Spleen (tissue), 11 donors: ENCODE measurements around the gene SEMG2. TPM values are rescaled to one million over a fixed set of nuclear protein-coding genes. Genes with fewer than 3 reads are reported as not detected.

Experiments
- DNase-seq: peaks from one replicate; pipeline ENCODE4 v3.0.0-alpha.2; 2020
- H3K27ac ChIP-seq, 8 donors: fragments of 200-600 bp; sonication (generic) in 7 of 8; 1 replicate in 4 of 8; 2 replicates in 4 of 8; pipeline versions ENCODE4 v1.5.0 to v1.8.0; 2016 to 2021; ENCODE audit warnings: inconsistent platforms in 4 of 8, mild to moderate bottlenecking in 4 of 8, moderate library complexity in 1 of 8
- H3K27me3 ChIP-seq, 7 donors: fragments of 200-600 bp; sonication (generic) in 6 of 7; replicated peaks in 1 of 7; 1 replicate in 4 of 7; 2 replicates in 3 of 7; pipeline versions ENCODE4 v1.5.0 to v1.8.0; 2016 to 2021; ENCODE audit warnings: inconsistent platforms in 3 of 7, mild to moderate bottlenecking in 1 of 7
- H3K36me3 ChIP-seq, 6 donors: fragments of 200-600 bp; sonication (generic) in 5 of 6; 1 replicate in 4 of 6; 2 replicates in 2 of 6; pipeline versions ENCODE4 v1.5.0 to v1.8.0; 2016 to 2021; ENCODE audit warnings: inconsistent platforms in 2 of 6
- H3K4me1 ChIP-seq, 6 donors: fragments of 200-600 bp; sonication (generic) in 5 of 6; 1 replicate in 3 of 6; 2 replicates in 3 of 6; pipeline versions ENCODE4 v1.5.0 to v1.8.0; 2016 to 2021; ENCODE audit warnings: inconsistent platforms in 3 of 6
- H3K4me3 ChIP-seq, 8 donors: fragments of 200-600 bp; sonication (generic) in 7 of 8; 1 replicate in 4 of 8; 2 replicates in 4 of 8; pipeline versions ENCODE4 v1.5.0 to v1.8.0; 2016 to 2021; ENCODE audit warnings: inconsistent platforms in 4 of 8, mild to moderate bottlenecking in 4 of 8, moderate library complexity in 2 of 8
- H3K9me3 ChIP-seq, 8 donors: fragments of 200-600 bp; sonication (generic) in 7 of 8; 1 replicate in 4 of 8; 2 replicates in 4 of 8; pipeline versions ENCODE4 v1.5.0 to v1.8.0; 2016 to 2021; ENCODE audit warnings: inconsistent platforms in 4 of 8
- POLR2A ChIP-seq, 3 donors: fragments of 450-650 bp; IDR thresholded peaks; one replicate each; pipeline ENCODE4 v1.5.1; 2017; ENCODE audit warnings: antibody characterized with exemption in 3 of 3, mild to moderate bottlenecking in 1 of 3
- POLR2AphosphoS5 ChIP-seq, 3 donors: sonication (generic); formaldehyde crosslinking; IDR thresholded peaks; one replicate each; pipeline ENCODE4 v1.5.1; 2017; ENCODE audit warnings: antibody characterized with exemption in 3 of 3
- WGBS, 5 donors: extraction: QIAGEN DNeasy Blood & Tissue Kit in 3 of 5; methylation state at CpG; one replicate each; pipeline versions ENCODE4 v1.1.5 to v1.1.7; 2013 to 2018; 5-methylcytosine and 5-hydroxymethylcytosine counted together
- intact Hi-C: fragments of 100-400 bp; cut with DNase I; formaldehyde crosslinking; loops from one replicate; pipeline ENCODE4 v1.15.0; 2023; ENCODE audit warnings: low total_unique reads
- polyA plus RNA-seq, 3 donors: library from polyadenylated mRNA; stranded (reverse); fragments of 200-250 nt; gene quantifications; one replicate each; pipeline ENCODE4 v1.2.1, GENCODE V29; 2013
- total RNA-seq, 7 donors: library from RNA; depleted of rRNA in 3 of 7; stranded (reverse); fragments of >200 nt in 3 of 7; fragmentation: NEBNext Ultra II Directional in 4 of 7; extraction: Animal tissue kit (Norgen Biotek cat#: 25700) in 4 of 7; gene quantifications; one replicate each; pipeline versions ENCODE4 v1.1.0 to v1.2.1, GENCODE V29; 2016 to 2021
- TF ChIP-seq, protein P1 (sequence below), 11 experiments: fragments of 200-600 bp in 7 of 11; fragments of 450-650 bp in 4 of 11; sonication (generic) in 4 of 11; IDR thresholded peaks in 8 of 11; conservative IDR thresholded peaks in 3 of 11; 1 replicate in 7 of 11; 2 replicates in 4 of 11; pipeline versions ENCODE4 v1.4.0 to v1.8.0; 2016 to 2021; ENCODE audit warnings: antibody characterized with exemption in 11 of 11, inconsistent platforms in 4 of 11, mild to moderate bottlenecking in 1 of 11
- donor health status: healthy with polysubstance abuse.
- donor health status: DM: no; HTN: no; CAD: no; lungs with moderate emphysema.
- donor health status: DM: no; HTN: no; CAD: no.
- donor health status: Bipolar disorder and iron deficiency.
- donor health status: healthy.
- donor health status: DM: no; HTN: no; CAD: no.
- donor health status: DM: yes; HTN: yes; CAD: no.

SEMG2 gene
- total and polyA plus RNA-seq, 10 donors: not detected

DNA sequence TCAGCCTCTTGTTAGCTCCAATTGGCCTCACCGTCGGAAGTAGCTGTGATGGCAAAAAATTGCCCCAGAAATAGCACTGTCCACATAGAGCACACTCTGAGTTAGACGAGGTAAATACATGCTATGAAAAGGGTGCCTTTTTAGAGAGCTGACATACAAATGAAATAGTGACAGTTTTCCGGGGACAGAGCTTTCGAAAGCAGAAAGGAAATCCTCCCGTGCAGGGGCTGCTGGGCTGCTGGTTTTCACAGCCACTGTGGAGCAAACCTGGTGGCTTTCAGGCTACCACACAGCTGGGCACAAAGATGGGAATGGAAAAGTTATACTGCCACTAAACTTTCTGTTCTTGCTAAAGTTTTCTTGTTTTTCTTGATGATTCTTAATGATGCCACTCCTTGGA is 24.9 kb downstream of the SEMG2 start:
- H3K4me3 ChIP-seq: no peak overlapping the region
- DNase-seq: no peak
- peak overlapping the region in 2 of 8 donors; percentile 2 to 10 for H3K27ac ChIP-seq
- TF ChIP-seq POLR2AphosphoS5 (IDR thresholded peaks at IDR 0.05): no peak
- TF ChIP-seq, protein P1, sequence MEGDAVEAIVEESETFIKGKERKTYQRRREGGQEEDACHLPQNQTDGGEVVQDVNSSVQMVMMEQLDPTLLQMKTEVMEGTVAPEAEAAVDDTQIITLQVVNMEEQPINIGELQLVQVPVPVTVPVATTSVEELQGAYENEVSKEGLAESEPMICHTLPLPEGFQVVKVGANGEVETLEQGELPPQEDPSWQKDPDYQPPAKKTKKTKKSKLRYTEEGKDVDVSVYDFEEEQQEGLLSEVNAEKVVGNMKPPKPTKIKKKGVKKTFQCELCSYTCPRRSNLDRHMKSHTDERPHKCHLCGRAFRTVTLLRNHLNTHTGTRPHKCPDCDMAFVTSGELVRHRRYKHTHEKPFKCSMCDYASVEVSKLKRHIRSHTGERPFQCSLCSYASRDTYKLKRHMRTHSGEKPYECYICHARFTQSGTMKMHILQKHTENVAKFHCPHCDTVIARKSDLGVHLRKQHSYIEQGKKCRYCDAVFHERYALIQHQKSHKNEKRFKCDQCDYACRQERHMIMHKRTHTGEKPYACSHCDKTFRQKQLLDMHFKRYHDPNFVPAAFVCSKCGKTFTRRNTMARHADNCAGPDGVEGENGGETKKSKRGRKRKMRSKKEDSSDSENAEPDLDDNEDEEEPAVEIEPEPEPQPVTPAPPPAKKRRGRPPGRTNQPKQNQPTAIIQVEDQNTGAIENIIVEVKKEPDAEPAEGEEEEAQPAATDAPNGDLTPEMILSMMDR (IDR thresholded peaks at IDR 0.05 in 8 of 11, conservative IDR thresholded peaks at IDR 0.05 in 3 of 11): no peak
- TF ChIP-seq POLR2A (IDR thresholded peaks at IDR 0.05): no peak
- peaks cover 0 to 58% (median 19%) of the 10 kb centered on the region in 7 donors for H3K27me3 ChIP-seq
- intact Hi-C loops: no loop called here
- no peaks in the 10 kb centered on the region for H3K36me3 ChIP-seq
- peaks cover 0 to 12% (median 0%) of the 10 kb centered on the region in 6 donors for H3K4me1 ChIP-seq
- no peaks in the 10 kb centered on the region for H3K9me3 ChIP-seq
- WGBS, 5 donors: 18 to 27% (median 24%) methylated on average over 6 of the region's 6 CpGs

DNA sequence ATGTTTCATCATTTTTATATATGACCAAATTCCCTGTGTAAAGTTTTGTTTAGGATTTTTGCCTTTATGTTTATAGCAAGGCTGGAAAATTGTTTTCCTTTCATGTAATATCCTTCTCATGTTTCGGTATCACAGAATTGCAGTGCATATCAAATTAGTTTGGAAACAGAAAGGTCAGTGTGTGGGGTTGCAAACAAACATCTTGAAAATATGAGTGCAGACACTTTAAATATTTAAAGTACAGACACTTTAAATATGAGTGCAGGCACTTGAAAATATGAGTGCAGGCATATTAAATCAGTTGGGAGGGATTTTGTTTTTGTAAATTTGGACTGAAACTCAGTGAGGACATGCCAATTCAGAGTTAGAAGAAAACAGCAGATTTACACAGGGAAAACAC is 26.7 kb downstream of the SEMG2 start:
- H3K9me3 ChIP-seq: no peaks in the 10 kb centered on the region
- DNase-seq: no peak
- intact Hi-C loops: no loop called here
- 40 to 78% (median 72%) methylated on average over 1 of the region's 1 CpG for WGBS, 5 donors
- TF ChIP-seq, protein P1 (IDR thresholded peaks at IDR 0.05 in 8 of 11, conservative IDR thresholded peaks at IDR 0.05 in 3 of 11): no peak
- TF ChIP-seq POLR2A (IDR thresholded peaks at IDR 0.05) (no peak), POLR2AphosphoS5 (IDR thresholded peaks at IDR 0.05) (no peak)
- peaks cover 0 to 12% (median 0%) of the 10 kb centered on the region in 6 donors for H3K4me1 ChIP-seq
- no peaks in the 10 kb centered on the region for H3K36me3 ChIP-seq
- H3K27ac ChIP-seq: no peak overlapping the region
- H3K4me3 ChIP-seq: no peak overlapping the region
- H3K27me3 ChIP-seq: peaks cover 0 to 67% (median 16%) of the 10 kb centered on the region in 7 donors

DNA sequence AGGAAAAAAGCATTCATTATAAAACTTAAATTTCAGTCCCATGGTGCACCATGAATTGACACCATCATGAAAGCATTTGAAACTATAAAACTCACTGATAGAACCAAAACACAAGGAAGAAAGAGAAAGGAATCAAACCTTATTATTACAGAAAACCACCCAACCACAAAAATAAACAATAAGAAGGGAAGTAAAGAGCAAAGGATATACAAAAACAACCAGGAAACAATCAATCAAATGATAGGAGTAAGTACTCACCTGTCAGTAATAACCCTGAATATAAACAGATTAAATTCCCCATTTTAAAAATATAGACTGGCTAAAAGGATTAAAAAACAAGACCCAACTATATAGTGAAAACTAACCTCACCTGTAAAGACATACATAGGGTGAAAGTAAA is 27.4 kb downstream of the SEMG2 start:
- Histone ChIP-seq H3K36me3 (no peaks in the 10 kb centered on the region), H3K27ac (no peak overlapping the region), H3K4me3 (no peak overlapping the region), H3K4me1 (peaks cover 0 to 12% (median 0%) of the 10 kb centered on the region in 6 donors), H3K27me3 (peaks cover 0 to 75% (median 16%) of the 10 kb centered on the region in 7 donors), H3K9me3 (no peaks in the 10 kb centered on the region)
- TF ChIP-seq POLR2A (IDR thresholded peaks at IDR 0.05): no peak
- TF ChIP-seq POLR2AphosphoS5 (IDR thresholded peaks at IDR 0.05): no peak
- TF ChIP-seq, protein P1 (IDR thresholded peaks at IDR 0.05 in 8 of 11, conservative IDR thresholded peaks at IDR 0.05 in 3 of 11): no peak
- DNase-seq: no peak
- intact Hi-C loops: no loop called here

DNA sequence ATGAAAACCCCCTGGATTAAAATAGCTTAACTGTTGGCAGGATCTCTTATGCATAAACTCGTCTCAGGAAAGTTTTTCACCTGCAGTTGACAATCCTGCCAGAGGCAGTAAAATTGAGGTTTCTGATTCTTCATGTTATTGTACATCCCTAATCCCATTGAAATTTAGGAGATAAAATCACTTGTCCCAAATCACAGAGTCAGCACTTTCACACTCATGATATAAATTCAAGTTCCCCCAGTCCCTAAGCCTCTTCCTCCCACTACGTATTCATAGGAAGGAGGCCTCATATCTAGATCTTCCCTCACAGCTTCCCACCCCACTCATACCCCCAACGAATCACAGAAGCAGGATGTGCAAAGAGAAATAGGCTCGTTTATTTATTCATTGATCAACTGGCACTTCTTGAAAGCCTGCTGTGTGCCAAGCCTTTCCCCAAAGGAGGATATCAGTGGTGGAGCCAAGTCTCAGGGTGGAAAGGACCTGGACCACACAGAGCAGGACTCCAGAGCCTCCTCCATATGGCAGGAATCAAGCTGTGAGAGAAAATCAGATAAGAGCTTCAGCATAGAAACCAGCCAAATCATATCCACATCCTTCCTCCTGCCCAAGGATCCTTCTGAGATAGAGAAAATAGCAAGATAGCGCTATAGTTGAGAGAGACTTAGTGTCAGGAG is 30.8 kb downstream of the SEMG2 start:
- WGBS, 5 donors: 32 to 45% (median 35%) methylated on average over 5 of the region's 5 CpGs
- intact Hi-C loops: no loop called here
- Histone ChIP-seq H3K36me3 (no peaks in the 10 kb centered on the region), H3K9me3 (no peaks in the 10 kb centered on the region), H3K4me1 (peaks cover 0 to 17% (median 4%) of the 10 kb centered on the region in 6 donors), H3K27me3 (peaks cover 0 to 67% (median 5%) of the 10 kb centered on the region in 7 donors), H3K27ac (peak overlapping the region in 1 of 8 donors; percentile 11), H3K4me3 (no peak overlapping the region)
- no peak for DNase-seq
- no peak for TF ChIP-seq POLR2AphosphoS5 (IDR thresholded peaks at IDR 0.05)
- TF ChIP-seq, protein P1 (IDR thresholded peaks at IDR 0.05 in 8 of 11, conservative IDR thresholded peaks at IDR 0.05 in 3 of 11): no peak
- no peak for TF ChIP-seq POLR2A (IDR thresholded peaks at IDR 0.05)
